Breast epithelium (tissue), 3 donors: ENCODE measurements around the gene IL17RD.

Experiments used
- CTCF ChIP-seq, 3 donors: fragments of 450-650 bp; IDR thresholded peaks; one replicate each; pipeline ENCODE4 v1.5.1; 2016 to 2017; ENCODE audit warnings: antibody characterized with exemption in 3 of 3, mild to moderate bottlenecking in 3 of 3, moderate library complexity in 3 of 3
- POLR2A ChIP-seq: fragments of 450-650 bp; IDR thresholded peaks from one replicate; pipeline ENCODE4 v1.6.1; 2016; ENCODE audit warnings: antibody characterized with exemption, mild to moderate bottlenecking, moderate library complexity

- TF ChIP-seq CTCF (IDR thresholded peaks at IDR 0.05) (no peak), POLR2A (no peak)
Measured at GRCh38 chr3:57065588-57065987, 99.6 kb downstream of the IL17RD start.
